ENCODE measurements around the gene PNPLA6. TPM values are rescaled to one million over a fixed set of nuclear protein-coding genes. Genes with fewer than 3 reads are reported as not detected.
A peak's percentile ranks its signal among the peaks of the same experiment; 100 is the strongest.
"Not testable (repeated sequence)": the region's sequence is repeated elsewhere in the genome, so short reads cannot be mapped to it uniquely, and the experiment has no call there.

Gene PNPLA6
- polyA plus RNA-seq, 1 donor: 35.1 TPM

- no peak for DNase-seq
Observed at GRCh38 chr19:7554990-7555864, 19.7 kb downstream of the PNPLA6 start.

GRCh38 chr19:7556696-7557315 lies 21.3 kb downstream of the PNPLA6 start:
- no peak for DNase-seq

- DNase-seq: no peak
Observed at GRCh38 chr19:7558667-7559066, 23.1 kb downstream of the PNPLA6 start.

- no peak for DNase-seq
Observed at GRCh38 chr19:7559102-7559501, 23.6 kb downstream of the PNPLA6 start.

GRCh38 chr19:7560255-7560654 lies 24.7 kb downstream of the PNPLA6 start:
- DNase-seq: no peak

- no peak for DNase-seq
Observed at GRCh38 chr19:7561325-7561724, 25.8 kb downstream of the PNPLA6 start.

GRCh38 chr19:7562646-7563393 lies 27.3 kb downstream of the PNPLA6 start:
- DNase-seq: no peak

- DNase-seq: no peak
Observed at GRCh38 chr19:7564866-7565265, 29.3 kb downstream of the PNPLA6 start.

- no peak for DNase-seq
Observed at GRCh38 chr19:7565332-7565731, 29.8 kb downstream of the PNPLA6 start.

GRCh38 chr19:7570761-7571160 lies 35.2 kb downstream of the PNPLA6 start:
- no peak for DNase-seq

GRCh38 chr19:7575434-7576040 lies 40.0 kb downstream of the PNPLA6 start:
- DNase-seq: no peak

GRCh38 chr19:7577422-7577821 lies 41.9 kb downstream of the PNPLA6 start:
- not testable (repeated sequence) for DNase-seq

- no peak for DNase-seq
Observed at GRCh38 chr19:7578127-7578526, 42.6 kb downstream of the PNPLA6 start.

GRCh38 chr19:7579182-7579581 lies 43.7 kb downstream of the PNPLA6 start:
- no peak for DNase-seq

- DNase-seq: no peak
Observed at GRCh38 chr19:7582446-7582845, 46.9 kb downstream of the PNPLA6 start.

- no peak for DNase-seq
Observed at GRCh38 chr19:7589822-7590221, 54.3 kb downstream of the PNPLA6 start.

GRCh38 chr19:7590256-7590655 lies 54.7 kb downstream of the PNPLA6 start:
- DNase-seq: no peak

- peak; percentile 61 for DNase-seq
Observed at GRCh38 chr19:7595466-7596133, 60.1 kb downstream of the PNPLA6 start, which contains the start of gene CAMSAP3. TSS of gene CAMSAP3 (plus strand) at chr19:7595863. CDS start at chr19:7596003, 140 bp downstream.

GRCh38 chr19:7596211-7596937 lies 60.9 kb downstream of the PNPLA6 start:
- DNase-seq: no peak

GRCh38 chr19:7597689-7598088 lies 62.2 kb downstream of the PNPLA6 start:
- no peak for DNase-seq

- DNase-seq: no peak
Observed at GRCh38 chr19:7598180-7598579, 62.7 kb downstream of the PNPLA6 start.

Measured in left kidney (tissue), 2 donors.